ENCODE results near the gene HSPA12B. TPM values are rescaled to one million over a fixed set of nuclear protein-coding genes. Genes with fewer than 3 reads are reported as not detected.
"Not testable (repeated sequence)": the region's sequence is repeated elsewhere in the genome, so short reads cannot be mapped to it uniquely, and the experiment has no call there.

Gene HSPA12B
- total RNA-seq, 3 donors from 2014 or later (not counting 1 experiment from before 2014, with no cell fraction given) = not detected

DNA sequence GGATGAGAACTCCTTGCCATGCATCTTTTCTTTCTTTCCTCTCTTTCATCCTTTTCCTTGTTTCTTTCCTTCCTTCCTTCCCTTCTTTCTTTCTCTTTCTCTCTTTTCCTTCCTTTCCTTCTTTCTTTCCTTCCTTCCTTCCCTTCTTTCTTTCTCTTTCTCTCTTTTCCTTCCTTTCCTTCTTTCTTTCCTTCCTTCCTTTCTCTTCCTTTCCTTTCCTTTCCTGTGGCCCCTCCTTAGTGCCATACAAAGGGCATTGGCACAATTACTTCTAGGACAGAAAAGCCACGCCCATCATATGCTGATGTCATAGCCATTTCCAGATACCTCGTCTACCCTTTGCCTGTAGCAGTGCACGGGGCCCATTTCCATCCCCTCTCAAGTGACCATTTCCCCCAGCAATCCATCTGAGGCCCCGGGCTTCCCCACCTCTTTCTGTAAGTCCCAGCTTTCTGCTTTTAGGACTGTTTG lies 56.2 kb downstream of the HSPA12B start:
- peaks cover 25% of the 10 kb centered on the region for H3K4me1 ChIP-seq (ENCODE audit: control insufficient read depth, insufficient read depth, low read length)

DNA sequence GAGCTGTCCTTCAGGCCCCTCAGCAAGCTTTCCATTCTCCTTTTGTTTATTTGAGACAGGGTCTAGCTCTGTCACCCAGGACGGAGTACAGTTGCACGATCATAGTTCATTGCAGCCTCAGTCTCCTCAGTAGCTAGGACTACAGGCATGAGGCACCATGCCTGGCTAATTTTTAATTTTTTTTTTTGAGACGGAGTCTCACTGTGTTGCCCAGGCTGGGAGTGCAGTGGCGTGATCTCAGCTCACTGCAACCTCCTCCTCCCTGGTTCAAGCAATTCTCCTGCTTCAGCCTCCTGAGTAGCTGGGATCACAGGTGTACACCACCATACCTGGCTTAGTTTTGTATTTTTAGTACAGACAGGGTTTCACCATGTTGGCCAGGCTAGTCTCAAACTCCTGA lies 56.7 kb downstream of the HSPA12B start:
- H3K9me3 ChIP-seq (ENCODE audit: control insufficient read depth, insufficient read depth, low read length); H3K36me3 Mint-ChIP-seq; H3K36me3 ChIP-seq (ENCODE audit: control insufficient read depth, insufficient read depth, low read length); H3K27ac ChIP-seq (ENCODE audit: low read length); H3K4me3 ChIP-seq (ENCODE audit: low read length); H3K27me3 ChIP-seq (ENCODE audit: control insufficient read depth, insufficient read depth, low read length); ATAC-seq; DNase-seq; H3K9me3 Mint-ChIP-seq; H3K27me3 Mint-ChIP-seq (ENCODE audit: low read depth in 2 of 2): not testable (repeated sequence)
- intact Hi-C loops (cut with micrococcal nuclease) = loop anchor here (10.0 kb wide), 1 partner anchor 296 kb away; no protein-coding TSS in a partner anchor
- Mint-ChIP-seq H3K4me1 (peaks cover 15 to 30% of the 10 kb centered on the region in 2 donors), H3K4me3 (peak overlapping the region; percentile 29), H3K27ac (peak overlapping the region in 1 of 2 donors; percentile 43)
- WGBS (ENCODE audit: insufficient coverage) = 98% methylated on average over 4 of the region's 4 CpGs
- H3K4me1 ChIP-seq (ENCODE audit: control insufficient read depth, insufficient read depth, low read length) = peaks cover 25% of the 10 kb centered on the region

More for the DNA sequence above, 56.2 kb downstream of the HSPA12B start:
- Mint-ChIP-seq H3K27me3 (ENCODE audit: low read depth in 2 of 2) (no peaks in the 10 kb centered on the region), H3K4me1 (peaks cover 15 to 35% of the 10 kb centered on the region in 2 donors), H3K36me3 (no peaks in the 10 kb centered on the region), H3K27ac (peak overlapping the region; percentile 4 to 43), H3K9me3 (no peaks in the 10 kb centered on the region), H3K4me3 (peak overlapping the region; percentile 29)
- 74% methylated on average over 4 of the region's 4 CpGs for WGBS (ENCODE audit: insufficient coverage)
- Histone ChIP-seq H3K27ac (ENCODE audit: low read length) (no peak overlapping the region), H3K4me3 (ENCODE audit: low read length) (no peak overlapping the region), H3K36me3 (ENCODE audit: control insufficient read depth, insufficient read depth, low read length) (no peaks in the 10 kb centered on the region), H3K27me3 (ENCODE audit: control insufficient read depth, insufficient read depth, low read length) (no peaks in the 10 kb centered on the region), H3K9me3 (ENCODE audit: control insufficient read depth, insufficient read depth, low read length) (no peaks in the 10 kb centered on the region)
- no peak for ATAC-seq
- no peak for DNase-seq
- TF ChIP-seq, protein P1, sequence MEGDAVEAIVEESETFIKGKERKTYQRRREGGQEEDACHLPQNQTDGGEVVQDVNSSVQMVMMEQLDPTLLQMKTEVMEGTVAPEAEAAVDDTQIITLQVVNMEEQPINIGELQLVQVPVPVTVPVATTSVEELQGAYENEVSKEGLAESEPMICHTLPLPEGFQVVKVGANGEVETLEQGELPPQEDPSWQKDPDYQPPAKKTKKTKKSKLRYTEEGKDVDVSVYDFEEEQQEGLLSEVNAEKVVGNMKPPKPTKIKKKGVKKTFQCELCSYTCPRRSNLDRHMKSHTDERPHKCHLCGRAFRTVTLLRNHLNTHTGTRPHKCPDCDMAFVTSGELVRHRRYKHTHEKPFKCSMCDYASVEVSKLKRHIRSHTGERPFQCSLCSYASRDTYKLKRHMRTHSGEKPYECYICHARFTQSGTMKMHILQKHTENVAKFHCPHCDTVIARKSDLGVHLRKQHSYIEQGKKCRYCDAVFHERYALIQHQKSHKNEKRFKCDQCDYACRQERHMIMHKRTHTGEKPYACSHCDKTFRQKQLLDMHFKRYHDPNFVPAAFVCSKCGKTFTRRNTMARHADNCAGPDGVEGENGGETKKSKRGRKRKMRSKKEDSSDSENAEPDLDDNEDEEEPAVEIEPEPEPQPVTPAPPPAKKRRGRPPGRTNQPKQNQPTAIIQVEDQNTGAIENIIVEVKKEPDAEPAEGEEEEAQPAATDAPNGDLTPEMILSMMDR (IDR thresholded peaks at IDR 0.05) = no peak
- intact Hi-C loops (cut with micrococcal nuclease) = loop anchor here (10.0 kb wide), 1 partner anchor 296 kb away; no protein-coding TSS in a partner anchor

DNA sequence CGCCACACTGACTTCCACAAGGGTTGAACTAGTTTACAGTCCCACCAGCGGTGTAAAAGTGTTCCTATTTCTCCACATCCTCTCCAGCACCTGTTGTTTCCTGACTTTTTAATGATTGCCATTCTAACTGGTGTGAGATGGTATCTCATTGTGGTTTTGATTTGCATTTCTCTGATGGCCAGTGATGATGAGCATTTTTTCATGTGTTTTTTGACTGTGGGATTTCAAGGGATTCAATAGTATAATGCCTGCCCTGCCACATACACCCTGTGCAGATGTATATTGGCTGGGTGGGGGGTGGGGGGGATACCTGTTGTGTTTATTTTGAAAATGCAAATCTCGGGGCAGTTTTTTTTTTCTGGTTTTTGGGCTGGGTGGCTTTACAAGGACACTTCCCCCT lies 61.7 kb downstream of the HSPA12B start:
- not testable (repeated sequence) for H3K4me3 Mint-ChIP-seq

DNA sequence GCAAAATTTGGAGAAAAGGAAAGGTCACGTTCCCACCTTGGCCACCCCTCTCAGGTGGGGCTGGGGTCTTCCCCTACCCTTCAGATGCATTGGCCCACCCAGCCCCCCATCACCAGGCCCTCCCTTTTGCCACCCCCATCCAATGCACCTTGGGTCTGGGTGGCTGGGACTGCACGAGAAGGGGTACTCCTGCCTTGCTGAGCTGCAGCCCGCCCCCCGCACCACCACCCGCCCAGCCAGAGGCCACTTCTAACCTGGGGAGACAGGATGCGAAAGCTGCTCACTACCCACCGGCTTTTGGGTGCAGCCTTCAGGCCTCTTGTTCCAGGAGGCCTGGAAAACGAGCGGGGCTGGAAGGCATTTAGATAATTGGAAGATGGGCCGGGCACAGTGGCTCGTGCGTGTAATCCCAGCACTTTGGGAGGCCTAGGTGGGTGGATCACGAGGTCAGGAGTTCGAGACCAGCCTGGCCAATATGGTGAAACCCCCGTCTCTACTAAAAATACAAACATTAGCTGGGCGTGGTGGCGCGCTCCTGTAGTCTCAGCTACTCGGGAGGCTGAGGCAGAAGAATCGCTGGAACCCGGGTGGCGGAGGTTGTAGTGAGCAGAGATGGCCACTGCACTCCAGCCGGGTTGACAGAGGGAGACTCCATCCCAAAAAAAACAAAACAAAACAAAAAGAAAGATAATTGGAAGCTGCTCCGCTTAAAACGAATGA lies 62.4 kb downstream of the HSPA12B start:
- peak overlapping the region; percentile 99 for H3K27ac ChIP-seq (ENCODE audit: low read length)
- TF ChIP-seq, protein P1 (IDR thresholded peaks at IDR 0.05) = no peak
- intact Hi-C loops (cut with micrococcal nuclease) = loop anchor here (1.0 to 5.0 kb wide), 4 partner anchors 16 to 52 kb away; partner anchors contain the start of genes AP5S1 and MAVS
- Mint-ChIP-seq H3K27ac (peak overlapping the region; percentile 96), H3K27me3 (ENCODE audit: low read depth in 2 of 2) (no peaks in the 10 kb centered on the region), H3K4me1 (peaks cover 24 to 43% of the 10 kb centered on the region in 2 donors), H3K9me3 (no peaks in the 10 kb centered on the region), H3K4me3 (peak overlapping the region; percentile 97), H3K36me3 (no peaks in the 10 kb centered on the region)
- no peaks in the 10 kb centered on the region for H3K27me3 ChIP-seq (ENCODE audit: control insufficient read depth, insufficient read depth, low read length)
- 93% methylated on average over 25 of the region's 25 CpGs for WGBS (ENCODE audit: insufficient coverage)
- H3K9me3 ChIP-seq (ENCODE audit: control insufficient read depth, insufficient read depth, low read length) = no peaks in the 10 kb centered on the region
- peaks cover 7% of the 10 kb centered on the region for H3K36me3 ChIP-seq (ENCODE audit: control insufficient read depth, insufficient read depth, low read length)
- ATAC-seq (no peak), DNase-seq (no peak)
- H3K4me3 ChIP-seq (ENCODE audit: low read length) = peak overlapping the region; percentile 87
- H3K4me1 ChIP-seq (ENCODE audit: control insufficient read depth, insufficient read depth, low read length) = peaks cover 48% of the 10 kb centered on the region

More for the DNA sequence above, 61.7 kb downstream of the HSPA12B start:
- H3K36me3 Mint-ChIP-seq; H3K36me3 ChIP-seq (ENCODE audit: control insufficient read depth, insufficient read depth, low read length); H3K9me3 ChIP-seq (ENCODE audit: control insufficient read depth, insufficient read depth, low read length); H3K27ac Mint-ChIP-seq; H3K9me3 Mint-ChIP-seq; H3K27ac ChIP-seq (ENCODE audit: low read length); ATAC-seq; H3K27me3 ChIP-seq (ENCODE audit: control insufficient read depth, insufficient read depth, low read length); H3K27me3 Mint-ChIP-seq (ENCODE audit: low read depth in 2 of 2); DNase-seq; H3K4me3 ChIP-seq (ENCODE audit: low read length); intact Hi-C loops (cut with micrococcal nuclease): not testable (repeated sequence)
- H3K4me1 Mint-ChIP-seq = peaks cover 21 to 36% of the 10 kb centered on the region in 2 donors
- no CpG with 5 or more reads among the region's 3 CpGs for WGBS (ENCODE audit: insufficient coverage)
- H3K4me1 ChIP-seq (ENCODE audit: control insufficient read depth, insufficient read depth, low read length) = peaks cover 41% of the 10 kb centered on the region
